ENCODE results near the gene AOC2.
A peak's percentile ranks its signal among the peaks of the same experiment; 100 is the strongest.
"Not testable (repeated sequence)": the region's sequence is repeated elsewhere in the genome, so short reads cannot be mapped to it uniquely, and the experiment has no call there.

Gene AOC2

DNA sequence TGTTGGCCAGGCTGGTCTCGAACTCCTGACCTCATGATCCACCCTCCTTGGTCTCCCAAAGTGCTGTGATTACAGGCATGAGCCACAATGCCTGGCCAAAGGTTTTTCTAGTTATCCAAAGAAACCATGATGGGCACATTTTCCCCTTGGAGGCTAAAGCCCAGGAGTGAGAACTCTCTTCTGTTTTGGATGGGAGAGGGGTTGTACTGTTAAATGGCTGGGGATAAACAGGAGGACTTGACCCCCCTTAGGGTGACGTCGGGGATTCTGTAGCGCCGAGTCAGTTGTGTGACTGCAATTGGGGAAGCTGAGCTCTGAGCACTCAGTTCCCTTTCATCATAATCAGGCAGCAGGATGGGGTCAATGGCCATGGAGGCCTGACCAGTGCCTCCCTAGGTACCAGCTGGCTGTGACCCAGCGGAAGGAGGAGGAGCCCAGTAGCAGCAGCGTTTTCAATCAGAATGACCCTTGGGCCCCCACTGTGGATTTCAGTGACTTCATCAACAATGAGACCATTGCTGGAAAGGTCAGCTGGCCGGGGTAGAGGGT lies 10.7 kb downstream of the AOC2 start:
- no peak for DNase-seq (ENCODE audit: low read depth)

DNA sequence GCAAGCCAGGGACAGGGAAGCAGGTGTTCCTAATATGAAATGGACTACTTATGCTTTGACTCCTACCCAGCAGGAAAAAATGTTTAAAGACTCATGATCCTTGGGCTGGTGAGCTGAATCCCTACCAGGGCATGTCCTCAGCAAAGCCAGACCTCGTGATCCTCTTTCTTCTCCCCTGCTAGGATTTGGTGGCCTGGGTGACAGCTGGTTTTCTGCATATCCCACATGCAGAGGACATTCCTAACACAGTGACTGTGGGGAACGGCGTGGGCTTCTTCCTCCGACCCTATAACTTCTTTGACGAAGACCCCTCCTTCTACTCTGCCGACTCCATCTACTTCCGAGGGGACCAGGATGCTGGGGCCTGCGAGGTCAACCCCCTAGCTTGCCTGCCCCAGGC lies 11.7 kb downstream of the AOC2 start:
- DNase-seq (ENCODE audit: low read depth): not testable (repeated sequence)

DNA sequence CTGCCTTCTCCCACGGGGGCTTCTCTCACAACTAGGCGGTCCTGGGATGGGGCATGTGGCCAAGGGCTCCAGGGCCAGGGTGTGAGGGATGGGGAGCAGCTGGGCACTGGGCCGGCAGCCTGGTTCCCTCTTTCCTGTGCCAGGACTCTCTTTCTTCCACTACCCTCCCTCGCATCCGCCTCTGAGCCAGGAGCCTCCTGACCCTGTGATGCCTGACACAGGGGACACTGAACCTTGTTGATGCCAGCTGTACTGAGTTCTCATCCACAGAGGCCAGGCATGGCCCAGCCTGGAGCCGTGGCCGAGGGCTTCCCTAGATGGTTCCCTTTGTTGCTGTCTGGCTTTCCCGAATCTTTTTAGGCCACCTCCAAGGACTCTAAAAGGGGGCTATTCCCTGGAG lies 12.1 kb downstream of the AOC2 start:
- not testable (repeated sequence) for DNase-seq (ENCODE audit: low read depth)

DNA sequence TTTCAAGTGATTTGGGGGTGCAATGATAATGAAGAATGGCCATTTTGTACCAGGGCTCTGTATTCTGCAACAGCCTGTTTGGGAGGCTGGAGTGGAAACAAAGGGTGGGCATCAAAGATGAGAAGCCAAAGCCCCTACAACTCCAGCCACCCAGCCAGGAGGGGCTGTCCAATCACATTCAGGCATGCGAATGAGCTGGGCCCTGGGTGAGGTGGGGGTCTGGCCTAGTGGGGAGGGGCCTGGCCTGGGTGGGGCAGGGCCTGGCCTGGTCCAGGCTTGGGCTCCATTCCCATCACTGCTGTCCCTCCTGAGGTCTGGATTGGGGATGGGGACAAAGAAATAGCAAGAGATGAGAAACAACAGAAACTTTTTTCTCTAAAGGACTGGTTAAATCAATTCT lies 13.0 kb downstream of the AOC2 start:
- no peak for DNase-seq (ENCODE audit: low read depth)

DNA sequence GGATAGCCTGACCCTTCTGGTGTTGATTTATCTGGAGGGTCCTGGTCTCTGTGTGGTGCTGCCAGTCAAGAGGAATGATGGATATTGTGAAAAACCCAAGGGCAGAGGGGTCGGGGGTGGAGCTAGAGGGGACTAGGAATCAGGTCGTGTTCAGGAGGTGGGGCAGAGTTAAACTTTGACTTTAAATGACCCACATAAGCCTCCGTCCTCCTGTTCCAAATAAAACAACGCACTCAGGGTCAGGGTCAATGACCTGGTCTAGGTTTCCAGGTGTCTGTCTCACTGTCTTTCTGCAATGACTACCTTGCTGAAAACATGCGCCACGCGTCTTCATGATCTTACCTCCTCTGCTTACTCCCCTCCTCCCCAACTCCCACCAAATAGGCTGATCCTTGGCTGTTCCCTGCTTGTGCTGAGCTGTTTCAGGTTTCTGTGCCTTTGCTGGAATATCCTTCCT lies 21.3 kb downstream of the AOC2 start:
- no peak for DNase-seq (ENCODE audit: low read depth)

DNA sequence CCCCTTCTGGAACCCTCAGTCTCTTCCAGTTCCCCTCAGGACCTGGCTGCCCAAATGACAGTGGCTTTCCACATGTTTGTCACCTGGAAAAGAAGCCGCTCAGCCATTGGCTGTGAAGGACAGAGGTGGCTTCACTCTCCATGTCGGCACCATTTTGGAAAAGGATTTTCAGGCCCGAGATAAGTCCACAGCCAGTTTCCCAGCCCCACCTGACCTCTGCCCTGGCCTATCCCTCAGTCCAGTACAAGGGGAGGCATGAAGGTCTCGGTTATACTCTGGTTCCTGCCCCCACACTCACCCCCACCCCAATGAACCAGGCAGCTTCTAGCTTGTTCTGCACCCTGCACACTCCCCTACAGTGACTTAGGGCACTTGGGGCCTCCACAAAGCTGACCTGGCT lies 21.8 kb downstream of the AOC2 start:
- DNase-seq (ENCODE audit: low read depth): no peak

DNA sequence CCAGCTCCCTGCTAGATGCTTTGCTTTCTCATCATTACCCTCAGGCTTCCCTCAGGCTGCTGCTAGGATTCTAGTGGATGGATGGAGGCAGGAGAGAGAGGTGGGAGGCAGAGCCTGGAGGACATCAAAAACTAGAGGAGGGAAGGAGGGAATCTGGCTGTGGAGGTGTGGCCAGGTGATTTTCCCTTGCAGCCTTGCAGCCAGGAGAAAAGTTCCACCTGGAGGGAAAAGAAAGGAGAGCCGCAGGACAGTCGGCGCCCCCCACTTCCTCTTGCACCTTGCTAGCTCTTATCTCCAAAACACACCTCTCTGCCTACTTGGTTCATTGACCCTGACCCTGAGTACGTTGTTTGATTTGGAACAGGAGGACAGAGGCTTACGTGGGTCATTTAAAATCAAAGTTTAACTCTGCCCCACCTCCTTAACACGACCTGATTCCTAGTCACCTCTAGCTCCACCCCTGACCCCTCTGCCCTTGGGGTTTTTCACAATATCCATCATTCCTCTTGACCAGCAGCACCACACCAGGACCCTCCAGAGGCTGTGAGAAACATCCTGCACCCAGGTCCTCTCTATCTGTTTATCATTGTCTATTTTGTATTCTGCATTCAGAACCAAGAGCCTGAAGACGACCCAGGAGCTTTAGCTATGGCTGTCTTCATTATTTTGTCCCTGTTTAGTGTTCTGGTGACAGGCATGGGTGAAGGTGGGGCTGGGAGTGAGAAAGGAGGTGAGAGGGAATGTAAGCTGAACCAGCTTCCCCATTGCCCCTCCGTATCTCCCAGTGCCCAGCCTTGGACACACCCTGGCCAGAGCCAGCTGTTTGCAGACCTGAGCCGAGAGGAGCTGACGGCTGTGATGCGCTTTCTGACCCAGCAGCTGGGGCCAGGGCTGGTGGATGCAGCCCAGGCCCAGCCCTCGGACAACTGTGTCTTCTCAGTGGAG lies 22.5 kb downstream of the AOC2 start:
- no peak for DNase-seq (ENCODE audit: low read depth)

DNA sequence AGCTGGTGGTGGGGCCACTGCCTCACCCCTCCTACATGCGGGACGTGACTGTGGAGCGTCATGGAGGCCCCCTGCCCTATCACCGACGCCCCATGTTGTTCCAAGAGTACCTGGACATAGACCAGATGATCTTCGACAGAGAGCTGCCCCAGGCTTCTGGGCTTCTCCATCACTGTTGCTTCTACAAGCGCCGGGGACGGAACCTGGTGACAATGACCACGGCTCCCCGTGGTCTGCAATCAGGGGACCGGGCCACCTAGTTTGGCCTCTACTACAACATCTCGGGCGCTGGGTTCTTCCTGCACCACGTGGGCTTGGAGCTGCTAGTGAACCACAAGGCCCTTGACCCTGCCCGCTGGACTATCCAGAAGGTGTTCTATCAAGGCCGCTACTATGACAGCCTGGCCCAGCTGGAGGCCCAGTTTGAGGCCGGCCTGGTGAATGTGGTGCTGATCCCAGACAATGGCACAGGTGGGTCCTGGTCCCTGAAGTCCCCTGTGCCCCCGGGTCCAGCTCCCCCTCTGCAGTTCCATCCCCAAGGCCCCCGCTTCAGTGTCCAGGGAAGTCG lies 23.4 kb downstream of the AOC2 start:
- DNase-seq (ENCODE audit: low read depth): not testable (repeated sequence)

DNA sequence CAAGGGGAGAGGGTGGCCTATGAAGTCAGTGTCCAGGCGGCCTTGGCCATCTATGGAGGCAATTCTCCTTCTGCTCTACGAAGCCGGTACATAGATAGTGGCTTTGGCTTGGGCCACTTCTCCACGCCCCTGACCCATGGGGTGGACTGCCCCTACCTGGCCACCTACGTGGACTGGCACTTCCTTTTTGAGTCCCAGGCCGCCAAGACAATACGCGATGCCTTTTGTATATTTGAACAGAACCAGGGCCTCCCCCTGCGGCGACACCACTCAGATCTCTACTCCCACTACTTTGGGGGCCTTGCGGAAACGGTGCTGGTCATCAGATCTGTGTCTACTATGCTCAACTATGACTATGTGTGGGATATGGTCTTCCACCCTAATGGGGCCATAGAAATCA lies 24.0 kb downstream of the AOC2 start:
- DNase-seq (ENCODE audit: low read depth): no peak

DNA sequence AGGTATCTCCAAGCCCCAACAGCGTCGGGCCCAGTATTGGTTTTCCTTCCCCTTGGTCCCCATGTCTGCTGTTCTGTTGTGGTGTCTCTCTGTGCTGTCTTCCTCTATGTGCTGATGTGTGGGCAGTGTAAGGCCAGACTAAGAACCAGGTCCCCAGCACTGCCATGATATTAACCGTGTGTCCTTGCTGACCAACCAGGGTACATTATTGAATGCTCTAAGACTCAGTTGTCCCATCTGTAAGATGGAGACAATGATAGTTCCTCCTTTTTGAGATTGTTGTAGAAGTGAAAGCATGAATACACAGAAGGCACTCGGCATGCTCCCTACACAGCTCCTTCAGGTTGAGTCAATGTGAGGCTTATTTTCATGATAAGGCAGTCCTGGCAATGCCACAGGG lies 27.3 kb downstream of the AOC2 start:
- no peak for DNase-seq (ENCODE audit: low read depth)

DNA sequence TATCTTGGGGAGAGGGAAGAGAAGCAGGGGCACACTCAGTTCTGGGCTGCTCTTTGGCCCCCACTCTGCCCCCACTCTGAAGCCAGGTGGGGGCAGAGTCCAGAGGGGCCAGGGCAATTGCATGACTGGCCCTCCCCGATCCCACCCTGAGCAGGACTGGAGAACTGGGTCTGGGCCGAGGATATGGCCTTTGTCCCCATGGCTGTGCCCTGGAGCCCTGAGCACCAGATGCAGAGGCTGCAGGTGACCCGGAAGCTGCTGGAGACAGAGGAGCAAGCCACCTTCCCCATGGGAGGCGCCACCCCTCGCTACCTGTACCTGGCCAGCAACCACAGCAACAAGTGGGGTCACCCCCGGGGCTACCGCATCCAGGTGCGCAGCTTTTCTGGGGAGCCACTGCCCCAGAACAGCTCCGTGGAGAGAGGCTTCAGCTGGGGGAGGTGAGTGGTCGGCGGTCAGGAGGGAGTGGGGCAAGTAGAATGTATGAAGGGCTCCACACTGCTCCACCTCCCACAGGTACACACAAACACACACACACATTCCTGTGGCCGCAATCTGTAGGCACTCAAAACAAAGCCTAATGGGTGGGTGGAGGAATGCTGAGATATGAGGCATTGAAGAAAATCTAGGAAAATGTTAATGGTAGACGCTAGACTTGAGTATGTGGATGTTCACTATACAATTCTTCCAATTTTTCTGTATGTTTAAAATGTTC lies 28.0 kb downstream of the AOC2 start:
- DNase-seq (ENCODE audit: low read depth): no peak

DNA sequence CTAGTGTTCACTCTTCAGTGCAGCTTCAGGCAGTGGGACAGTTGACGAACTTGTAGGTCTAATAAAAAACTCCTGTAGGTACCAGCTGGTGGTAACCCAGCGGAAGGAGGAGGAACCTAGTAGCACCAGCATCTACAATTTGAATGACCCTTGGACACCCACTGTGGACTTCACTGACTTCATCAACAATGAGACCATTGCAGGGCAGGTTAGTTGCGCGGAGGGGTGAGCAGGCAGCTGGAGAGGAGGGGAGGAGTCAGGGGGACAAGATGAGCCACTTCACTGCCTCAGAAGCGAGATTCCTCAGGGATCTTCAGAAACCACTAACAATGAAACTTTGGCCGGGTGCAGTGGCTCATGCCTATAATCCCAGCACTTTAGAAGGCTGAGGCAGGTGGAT lies 28.9 kb downstream of the AOC2 start:
- DNase-seq (ENCODE audit: low read depth): no peak

DNA sequence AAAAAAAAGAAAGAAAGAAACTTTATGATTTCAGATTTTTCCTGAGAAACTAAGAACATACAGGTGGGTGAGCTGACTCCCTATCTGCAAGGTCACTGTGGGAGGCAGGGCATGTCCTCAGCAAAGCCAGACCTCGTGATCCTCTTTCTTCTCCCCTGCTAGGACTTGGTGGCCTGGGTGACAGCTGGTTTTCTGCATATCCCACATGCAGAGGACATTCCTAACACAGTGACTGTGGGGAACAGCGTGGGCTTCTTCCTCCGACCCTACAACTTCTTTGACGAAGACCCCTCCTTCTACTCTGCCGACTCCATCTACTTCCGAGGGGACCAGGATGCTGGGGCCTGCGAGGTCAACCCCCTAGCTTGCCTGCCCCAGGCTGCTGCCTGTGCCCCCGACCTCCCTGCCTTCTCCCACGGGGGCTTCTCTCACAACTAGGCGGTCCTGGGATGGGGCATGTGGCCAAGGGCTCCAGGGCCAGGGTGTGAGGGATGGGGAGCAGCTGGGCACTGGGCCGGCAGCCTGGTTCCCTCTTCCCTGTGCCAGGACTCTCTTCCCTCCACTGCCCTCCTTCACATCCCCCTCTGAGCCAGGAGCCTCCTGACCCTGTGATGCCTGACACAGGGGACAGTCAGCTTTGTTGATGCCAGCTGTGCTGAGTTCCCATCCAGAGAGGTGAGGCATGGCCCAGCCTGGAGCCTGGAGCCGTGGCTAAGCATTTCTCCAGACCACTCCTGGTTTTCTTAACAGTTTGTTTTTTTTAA lies 29.7 kb downstream of the AOC2 start:
- DNase-seq (ENCODE audit: low read depth): not testable (repeated sequence)

DNA sequence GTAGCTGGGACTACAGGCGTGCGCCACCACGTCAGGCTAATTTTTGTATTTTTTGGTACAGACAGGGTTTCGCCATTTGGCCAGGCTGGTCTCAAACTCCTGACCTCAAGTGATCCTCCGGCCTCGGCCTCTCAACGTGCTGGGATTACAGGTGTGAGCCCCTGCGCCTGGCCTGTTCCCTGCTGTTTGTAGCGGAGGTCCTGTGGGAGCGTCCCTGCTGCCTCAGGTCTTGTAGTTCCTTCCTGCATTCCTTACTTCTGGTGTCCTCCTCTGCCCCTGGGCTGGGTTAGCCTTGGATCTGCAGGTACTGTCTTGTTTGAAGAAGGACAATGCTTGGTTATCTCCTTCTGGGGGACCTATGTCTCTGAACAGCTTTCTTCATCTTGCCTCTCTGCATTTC lies 32.7 kb downstream of the AOC2 start:
- no peak for DNase-seq (ENCODE audit: low read depth)

DNA sequence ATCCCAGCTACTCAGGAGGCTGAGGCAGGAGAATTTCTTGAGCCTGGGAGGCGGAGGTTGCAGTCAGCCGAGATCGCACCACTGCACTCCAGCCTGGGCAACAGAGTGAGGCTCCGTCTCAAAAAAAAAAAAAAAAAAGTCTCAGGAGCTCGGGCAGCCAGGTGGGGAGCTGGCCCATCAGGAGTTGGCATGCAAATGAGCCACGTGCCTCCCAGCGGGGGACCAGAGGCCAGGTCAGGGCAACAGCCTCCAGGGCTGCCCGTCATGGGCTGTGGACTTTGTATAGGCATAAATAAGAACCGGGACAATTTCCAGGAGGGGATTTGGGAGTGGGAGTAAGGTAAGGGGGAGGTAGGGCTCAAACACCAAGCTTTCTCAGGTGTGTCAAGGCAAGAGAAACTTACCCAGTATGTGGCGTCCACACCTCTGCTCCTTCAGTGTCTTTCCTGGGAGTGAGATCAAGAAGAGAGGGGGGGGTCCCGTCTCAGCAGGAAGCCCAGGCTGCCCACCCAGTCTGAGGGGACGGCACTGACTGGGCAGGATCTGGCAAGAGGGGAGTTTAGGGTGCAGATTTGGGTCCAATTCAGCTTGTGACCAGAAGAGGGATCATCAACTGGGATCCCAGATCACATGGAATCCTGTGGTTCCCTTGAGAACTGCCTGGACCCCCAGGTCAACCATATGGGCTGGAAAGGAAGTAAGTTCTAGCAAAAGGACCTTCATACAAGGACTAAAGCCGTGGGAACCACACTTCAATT lies 33.9 kb downstream of the AOC2 start:
- DNase-seq (ENCODE audit: low read depth): no peak

DNA sequence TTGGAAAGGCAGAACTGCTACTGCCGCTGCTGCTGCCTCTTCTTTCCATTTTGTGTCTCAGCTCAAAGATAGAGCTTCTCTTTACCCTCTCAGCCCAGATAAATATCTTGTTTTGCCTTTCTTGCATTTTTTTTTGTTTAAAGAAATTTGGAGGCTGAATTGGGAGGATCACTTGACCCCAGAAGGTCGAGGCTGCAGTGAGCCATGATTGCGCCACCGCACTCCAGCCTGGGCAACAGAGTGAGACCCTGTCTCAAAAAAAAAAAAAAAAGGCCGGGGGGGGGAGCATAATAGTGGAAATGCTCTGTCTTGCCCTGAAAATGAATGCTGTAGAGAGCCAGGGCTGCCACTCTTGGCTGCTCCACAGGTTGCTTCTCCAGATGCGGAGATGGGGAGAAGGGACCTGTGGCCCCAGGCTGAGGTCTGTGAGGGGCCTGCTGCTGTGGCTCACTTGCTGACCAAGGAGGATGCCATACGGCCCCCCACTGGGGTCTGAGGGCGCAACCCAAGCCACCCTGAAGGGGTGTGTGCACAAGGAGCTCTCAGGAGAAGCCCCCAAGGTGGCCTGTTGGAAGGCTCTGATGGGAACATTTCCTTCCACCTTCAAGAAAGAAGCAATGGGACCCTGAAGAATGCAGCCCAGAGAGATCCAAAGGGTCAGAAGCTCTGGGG lies 34.7 kb downstream of the AOC2 start:
- no peak for DNase-seq (ENCODE audit: low read depth)

DNA sequence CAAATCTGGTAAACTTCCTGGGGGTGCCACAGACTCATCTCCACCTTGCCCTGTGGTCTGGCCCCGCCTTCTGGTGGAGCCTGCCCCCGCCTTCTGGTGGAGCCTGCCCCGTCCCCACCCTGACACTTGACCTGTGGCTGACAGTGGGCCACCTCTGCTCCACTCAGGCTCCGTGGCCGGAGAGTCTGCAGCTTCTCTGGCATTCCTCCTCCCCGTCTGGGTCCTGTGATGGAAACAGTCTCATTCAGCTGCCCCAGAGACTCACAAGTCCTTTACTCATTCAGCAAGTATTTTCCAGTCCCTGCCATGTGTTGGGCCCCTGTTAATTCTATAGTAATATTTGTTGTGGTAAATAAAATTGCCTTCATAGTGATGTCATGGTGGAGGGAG lies 35.2 kb downstream of the AOC2 start:
- DNase-seq (ENCODE audit: low read depth): peak; percentile 20

DNA sequence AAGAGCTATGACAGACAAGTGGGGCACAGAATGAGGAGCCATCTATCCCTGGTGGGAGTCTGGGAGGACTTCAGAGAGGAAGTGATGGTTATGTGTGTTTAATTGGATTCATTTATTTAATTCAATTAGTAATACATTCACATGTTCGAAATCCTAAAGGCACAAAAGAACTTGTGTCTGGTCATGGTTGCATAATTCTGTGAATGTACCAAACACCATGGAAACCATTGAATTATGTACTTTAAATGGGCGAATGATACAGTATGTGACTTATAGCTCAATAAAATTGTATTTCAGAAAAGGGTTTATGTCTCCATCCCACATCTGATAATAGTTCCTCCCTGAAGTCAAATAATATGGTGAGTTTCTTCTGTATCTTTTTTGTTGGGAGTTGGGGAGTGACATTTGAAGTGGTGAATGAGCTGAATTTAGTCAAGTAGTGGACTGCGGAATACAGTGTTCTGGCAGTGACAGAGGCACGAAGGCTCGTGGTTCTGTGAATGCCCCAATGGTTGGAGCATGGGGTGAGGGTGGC lies 36.5 kb downstream of the AOC2 start:
- DNase-seq (ENCODE audit: low read depth): no peak

DNA sequence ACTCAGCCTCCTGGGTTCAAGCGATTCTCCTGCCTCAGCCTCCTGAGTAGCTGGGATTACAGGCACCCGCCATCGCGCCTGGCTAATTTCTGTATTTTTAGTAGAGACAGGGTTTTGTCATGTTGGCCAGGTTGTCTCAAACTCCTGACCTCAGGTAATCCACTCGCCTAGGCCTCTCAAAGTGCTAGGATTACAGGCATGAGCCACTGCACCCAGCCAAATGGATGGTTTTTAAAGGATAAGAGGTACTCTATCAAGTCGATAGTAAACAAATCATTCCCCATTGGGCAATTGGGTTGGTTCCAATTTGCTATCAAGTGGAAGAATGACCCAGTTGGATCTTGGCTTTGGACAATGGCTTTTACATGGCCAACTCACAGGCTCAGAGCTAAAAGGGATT lies 37.3 kb downstream of the AOC2 start:
- not testable (repeated sequence) for DNase-seq (ENCODE audit: low read depth)

DNA sequence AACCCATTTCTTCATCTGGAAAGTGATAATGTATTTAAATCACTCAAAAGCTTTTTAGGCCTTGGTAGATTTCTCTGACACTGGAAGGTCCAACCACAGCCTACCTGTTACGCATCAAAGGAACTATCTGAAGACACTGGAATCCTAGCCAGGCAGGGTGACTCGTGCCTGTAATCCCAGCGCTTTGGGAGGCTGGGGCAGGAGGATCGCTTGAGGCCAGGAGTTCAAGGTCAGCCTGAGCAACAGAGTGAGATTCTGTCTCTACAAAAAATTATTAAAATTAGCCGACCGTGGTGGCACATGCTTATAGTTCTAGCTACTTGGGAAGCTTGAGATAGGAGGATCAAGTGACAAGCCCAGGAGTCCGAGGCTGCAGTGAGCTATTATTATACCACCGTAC lies 37.8 kb downstream of the AOC2 start:
- DNase-seq (ENCODE audit: low read depth): no peak
